ENCODE data around the gene LRFN3. TPM values are rescaled to one million over a fixed set of nuclear protein-coding genes. Genes with fewer than 3 reads are reported as not detected.

The LRFN3 gene
- total RNA-seq, 1 donor from 2014 or later, result 36.0 TPM

- TF ChIP-seq CTCF (conservative IDR thresholded peaks at IDR 0.05), result no peak
- Mint-ChIP-seq H3K27ac (ENCODE audit: unreplicated experiment) (no peak overlapping the region), H3K27me3 (ENCODE audit: low read depth) (peaks cover 49% of the 10 kb centered on the region), H3K36me3 (ENCODE audit: low read depth) (no peaks in the 10 kb centered on the region), H3K9me3 (no peaks in the 10 kb centered on the region), H3K4me3 (peak overlapping the region; percentile 74), H3K4me1 (peaks cover 6% of the 10 kb centered on the region)
- DNase-seq (ENCODE audit: low read depth, low spot score), result no peak
Measured at GRCh38 chr19:35903550-35904179, 32.5 kb upstream of the LRFN3 start.

GRCh38 chr19:35904311-35905068 lies 31.7 kb upstream of the LRFN3 start:
- H3K27ac Mint-ChIP-seq (ENCODE audit: unreplicated experiment), result no peak overlapping the region
- DNase-seq (ENCODE audit: low read depth, low spot score), result no peak
- H3K36me3 Mint-ChIP-seq (ENCODE audit: low read depth), result no peaks in the 10 kb centered on the region

GRCh38 chr19:35905178-35905727 lies 30.9 kb upstream of the LRFN3 start:
- Mint-ChIP-seq H3K36me3 (ENCODE audit: low read depth) (no peaks in the 10 kb centered on the region), H3K27ac (ENCODE audit: unreplicated experiment) (no peak overlapping the region), H3K9me3 (no peaks in the 10 kb centered on the region), H3K4me3 (peak overlapping the region; percentile 35), H3K4me1 (peaks cover 6% of the 10 kb centered on the region), H3K27me3 (ENCODE audit: low read depth) (peaks cover 44% of the 10 kb centered on the region)
- no peak for TF ChIP-seq CTCF (conservative IDR thresholded peaks at IDR 0.05)
- no peak for DNase-seq (ENCODE audit: low read depth, low spot score)

More at GRCh38 chr19:35904311-35905068, 31.7 kb upstream of the LRFN3 start:
- Mint-ChIP-seq H3K4me3 (peak overlapping the region; percentile 35), H3K4me1 (peaks cover 6% of the 10 kb centered on the region), H3K9me3 (no peaks in the 10 kb centered on the region), H3K27me3 (ENCODE audit: low read depth) (peaks cover 45% of the 10 kb centered on the region)
- TF ChIP-seq CTCF (conservative IDR thresholded peaks at IDR 0.05), result no peak

GRCh38 chr19:35907377-35907745 lies 28.8 kb upstream of the LRFN3 start:
- Mint-ChIP-seq H3K27me3 (ENCODE audit: low read depth) (peaks cover 30% of the 10 kb centered on the region), H3K36me3 (ENCODE audit: low read depth) (no peaks in the 10 kb centered on the region), H3K27ac (ENCODE audit: unreplicated experiment) (no peak overlapping the region), H3K4me1 (peaks cover 6% of the 10 kb centered on the region), H3K4me3 (no peak overlapping the region), H3K9me3 (no peaks in the 10 kb centered on the region)
- no peak for TF ChIP-seq CTCF (conservative IDR thresholded peaks at IDR 0.05)
- DNase-seq (ENCODE audit: low read depth, low spot score), result no peak

GRCh38 chr19:35908010-35908441 lies 28.1 kb upstream of the LRFN3 start, which contains the start of gene TYROBP:
TYROBP (minus strand) TSS chr19:35908295; CDS start chr19:35908228, 67 bp downstream.
- DNase-seq (ENCODE audit: low read depth, low spot score), result no peak
- no peak within 1 kb of the TSS for H3K4me3 Mint-ChIP-seq
- no peaks in the 10 kb centered on the region for H3K9me3 Mint-ChIP-seq
- H3K27ac Mint-ChIP-seq (ENCODE audit: unreplicated experiment), result no peak within 1 kb of the TSS
- peaks cover 23% of the 10 kb centered on the region for H3K27me3 Mint-ChIP-seq (ENCODE audit: low read depth)
- H3K36me3 Mint-ChIP-seq (ENCODE audit: low read depth), result no peaks in the 10 kb centered on the region
- TF ChIP-seq CTCF (conservative IDR thresholded peaks at IDR 0.05), result no peak
- peaks cover 6% of the 10 kb centered on the region for H3K4me1 Mint-ChIP-seq

Data from neural crest cell (in vitro differentiated cells).